HepG2 (cell line): ENCODE results near the gene SLC22A12. TPM values are rescaled to one million over a fixed set of nuclear protein-coding genes. Genes with fewer than 3 reads are reported as not detected.

Experiments
- ATAC-seq: fragments of 200-7000 bp; cut with Tn5 transposase; 3 replicates; pipeline ENCODE4 v1.9.1; 2020; ENCODE audit warnings: mild to moderate bottlenecking, moderate library complexity
- BruUV-seq: library from RNA; stranded (reverse); fragments of 400-500 nt; replicated peaks from 2 replicates; lab custom pipeline; 2021; lab: Mats Ljungman, UMichigan
- CTCF ChIA-PET: fragments of 300-600 bp; formaldehyde crosslinking; extraction: SDS; loops from one replicate; lab custom pipeline; 2021; ENCODE audit warnings: low total read pairs, inconsistent platforms, low intra/inter-chr PET ratio; lab: Yijun Ruan, JAX
- POLR2A ChIA-PET: fragments of 350-600 bp; sonication (Branson Sonifier 250); formaldehyde crosslinking; loops from one replicate; lab custom pipeline; 2020; ENCODE audit warnings: antibody characterized with exemption, inconsistent platforms; lab: Yijun Ruan, JAX
- DNase-seq: peaks from one replicate; pipeline ENCODE4 v3.0.0-alpha.2; 2015; ENCODE audit warnings: low spot score
- FAIRE-seq: peaks from 3 replicates; lab custom pipeline; 2011; peaks lifted over from hg19 to GRCh38; lab: Jason Lieb, UNC
- H2AFZ ChIP-seq: one replicate; pipeline ENCODE4 v1.6.1; 2011; ENCODE audit warnings: low read length, inconsistent platforms
- H3K27ac ChIP-seq: fragments of 300-600 bp; 3 replicates; pipeline ENCODE4 v1.8.0; 2011; ENCODE audit warnings: mixed run types, mild to moderate bottlenecking, mixed read lengths, low read length, inconsistent platforms; ENCODE audit not compliant: insufficient read depth; ENCODE audit errors: extremely low read length
- H3K27me3 ChIP-seq, 2 experiments: fragments of 200-600 bp in 1 of 2; 2 replicates in 1 of 2; 3 replicates in 1 of 2; pipeline versions ENCODE4 v1.6.0 to v1.8.0; 2011; ENCODE audit warnings: low read length in 2 of 2, mild to moderate bottlenecking in 2 of 2, moderate library complexity in 2 of 2, inconsistent platforms in 1 of 2; ENCODE audit not compliant: insufficient read depth in 2 of 2, control insufficient read depth in 1 of 2
- H3K36me3 ChIP-seq, 2 experiments: fragments of 200-600 bp in 1 of 2; replicated peaks in 1 of 2; 2 replicates in 1 of 2; 3 replicates in 1 of 2; pipeline versions ENCODE4 v1.5.1 to v1.8.0; 2011; ENCODE audit warnings: low read length in 2 of 2, inconsistent platforms in 1 of 2; ENCODE audit not compliant: insufficient read depth in 2 of 2, control insufficient read depth in 1 of 2
- H3K4me1 ChIP-seq: 2 replicates; pipeline ENCODE4 v1.5.1; 2012; ENCODE audit warnings: low read length, inconsistent platforms; ENCODE audit not compliant: insufficient read depth
- H3K4me2 ChIP-seq: 2 replicates; pipeline ENCODE4 v1.6.0; 2011; ENCODE audit warnings: low read depth, low read length, inconsistent platforms
- H3K4me3 ChIP-seq, 3 experiments: fragments of 200-600 bp in 1 of 3; sonication (generic), shearing (Covaris generic) in 1 of 3; replicated peaks in 1 of 3; 2 replicates each; pipeline ENCODE4 v1.5.1; 2011 to 2016; ENCODE audit warnings: low read length in 3 of 3, inconsistent platforms in 2 of 3, low read depth in 2 of 3, mild to moderate bottlenecking in 2 of 3, control low read depth in 1 of 3, mixed read lengths in 1 of 3; ENCODE audit not compliant: insufficient read depth in 1 of 3
- H3K79me2 ChIP-seq: one replicate; pipeline ENCODE4 v1.6.1; 2011; ENCODE audit warnings: low read length, inconsistent platforms; ENCODE audit not compliant: insufficient read depth
- H3K9ac ChIP-seq: 2 replicates; pipeline ENCODE4 v1.6.0; 2011; ENCODE audit warnings: mild to moderate bottlenecking, low read depth, low read length, inconsistent platforms; ENCODE audit not compliant: insufficient read depth
- H3K9me3 ChIP-seq: 2 replicates; pipeline ENCODE4 v1.5.1; 2012; ENCODE audit warnings: mild to moderate bottlenecking, low read length
- H4K20me1 ChIP-seq: 2 replicates; pipeline ENCODE4 v1.6.0; 2011; ENCODE audit warnings: inconsistent platforms, mild to moderate bottlenecking, low read length, moderate library complexity; ENCODE audit not compliant: insufficient read depth
- ASH2L ChIP-seq: fragments of 300-600, 200-600 bp; sonication (generic); IDR thresholded peaks from 2 replicates; pipeline ENCODE4 v1.7.0; 2017; ENCODE audit warnings: low read depth, mild to moderate bottlenecking, moderate library complexity, mixed read lengths, low read length; ENCODE audit not compliant: insufficient read length
- EP300 ChIP-seq, 3 experiments: sonication (generic) in 1 of 3; formaldehyde crosslinking in 1 of 3; IDR thresholded peaks; 2 replicates each; pipeline versions ENCODE4 v1.5.1 to v1.6.1; 2011 to 2020; ENCODE audit warnings: low read depth in 2 of 3, low read length in 2 of 3, borderline replicate concordance in 1 of 3, improper control_type of control experiment in 1 of 3, mild to moderate bottlenecking in 1 of 3, missing genetic modification reagents in 1 of 3, moderate library complexity in 1 of 3
- ISX ChIP-seq: sonication (generic); formaldehyde crosslinking; conservative IDR thresholded peaks from 2 replicates; pipeline ENCODE4 v1.5.0; 2020; ENCODE audit warnings: missing genetic modification reagents
- NONO ChIP-seq, 2 experiments: fragments of 450-650 bp in 1 of 2; sonication (generic) in 1 of 2; formaldehyde crosslinking in 1 of 2; IDR thresholded peaks in 1 of 2; conservative IDR thresholded peaks in 1 of 2; 2 replicates each; pipeline versions ENCODE4 v1.6.1 to v1.8.0; 2017 to 2022; ENCODE audit warnings: mild to moderate bottlenecking in 1 of 2, missing genetic modification reagents in 1 of 2, moderate library complexity in 1 of 2
- POGZ ChIP-seq: sonication (generic); formaldehyde crosslinking; IDR thresholded peaks from 2 replicates; pipeline ENCODE4 v1.4.0; 2020; ENCODE audit warnings: mild to moderate bottlenecking, missing genetic modification reagents
- RNF2 ChIP-seq: fragments of 450-650 bp; conservative IDR thresholded peaks from 2 replicates; pipeline ENCODE4 v1.6.1; 2016; ENCODE audit warnings: low read depth
- SNRNP70 ChIP-seq: fragments of 200-400 bp; formaldehyde crosslinking; IDR thresholded peaks from 2 replicates; pipeline ENCODE4 v1.6.1; 2017; ENCODE audit warnings: mild to moderate bottlenecking, low read depth, low read length, moderate library complexity
- THRA ChIP-seq: sonication (generic); formaldehyde crosslinking; IDR thresholded peaks from 2 replicates; pipeline ENCODE4 v1.4.0; 2020; ENCODE audit warnings: missing genetic modification reagents, borderline replicate concordance
- U2AF2 ChIP-seq: fragments of 200-400 bp; formaldehyde crosslinking; IDR thresholded peaks from 2 replicates; pipeline ENCODE4 v1.6.1; 2017; ENCODE audit warnings: low read depth, mild to moderate bottlenecking, low read length
- ZNF562 ChIP-seq: sonication (generic); formaldehyde crosslinking; IDR thresholded peaks from 2 replicates; pipeline ENCODE4 v1.8.0; 2022; ENCODE audit warnings: missing genetic modification reagents, borderline replicate concordance
- ZNF607 ChIP-seq: sonication (generic); formaldehyde crosslinking; IDR thresholded peaks from 2 replicates; pipeline ENCODE4 v1.5.1; 2020; ENCODE audit warnings: missing genetic modification reagents, mild to moderate bottlenecking, borderline replicate concordance
- WGBS: methylation state at CpG from one replicate; pipeline ENCODE4 v1.1.6; 2017; ENCODE audit warnings: low lambda C conversion rate; 5-methylcytosine and 5-hydroxymethylcytosine counted together
- in situ Hi-C: cut with HindIII; loops from 2 replicates; pipeline ENCODE4 v1.10.0; 2017; ENCODE audit warnings: low pct_unique_long_range_greater_than_20kb; ENCODE audit not compliant: extremely low pct_ligation_motif_present
- intact Hi-C: fragments of 100-400 bp; cut with micrococcal nuclease; formaldehyde crosslinking; loops from one replicate; pipeline ENCODE4 v1.10.0; 2022; ENCODE audit not compliant: unreplicated experiment
- polyA plus RNA-seq, 8 experiments: library from polyadenylated mRNA; depleted of rRNA in 3 of 8; stranded (reverse) in 7 of 8; unstranded in 1 of 8; fragments of >200 nt; fragmentation: Illumina TruSeq in 4 of 8; extraction: Trizol in 4 of 8; gene quantifications; 2 replicates each; pipeline versions ENCODE4 v1.2.1 to v1.2.3, GENCODE V29; 2011 to 2016; ENCODE audit warnings: low read depth in 4 of 8, missing spikeins in 1 of 8, mixed read lengths in 1 of 8; ENCODE audit not compliant: insufficient read depth in 1 of 8
- total RNA-seq, 5 experiments: library from RNA; depleted of rRNA; stranded (reverse); fragments of >200 nt; fragmentation: Illumina TruSeq; extraction: Trizol; gene quantifications; 2 replicates each; pipeline ENCODE4 v1.2.3, GENCODE V29; 2016; ENCODE audit warnings: low read depth in 1 of 5
- TF ChIP-seq, protein P1 (sequence below): sonication (generic); formaldehyde crosslinking; IDR thresholded peaks from 2 replicates; pipeline ENCODE4 v1.8.1; 2023; ENCODE audit warnings: missing genetic modification reagents, inconsistent platforms, borderline replicate concordance
- TF ChIP-seq, protein P2 (sequence below): sonication (generic); formaldehyde crosslinking; IDR thresholded peaks from 2 replicates; pipeline ENCODE4 v1.4.0; 2020; ENCODE audit warnings: low read depth, mild to moderate bottlenecking, missing genetic modification reagents
- TF ChIP-seq, protein P3 (sequence below): sonication (generic); formaldehyde crosslinking; IDR thresholded peaks from 2 replicates; pipeline ENCODE4 v1.8.0; 2022; ENCODE audit warnings: missing genetic modification reagents, mild to moderate bottlenecking, moderate library complexity, borderline replicate concordance

The SLC22A12 gene
- total and polyA plus RNA-seq, 2 of the 13 experiments (the other 11 are each of a cell fraction or from before 2014, with no cell fraction given), result not detected

DNA sequence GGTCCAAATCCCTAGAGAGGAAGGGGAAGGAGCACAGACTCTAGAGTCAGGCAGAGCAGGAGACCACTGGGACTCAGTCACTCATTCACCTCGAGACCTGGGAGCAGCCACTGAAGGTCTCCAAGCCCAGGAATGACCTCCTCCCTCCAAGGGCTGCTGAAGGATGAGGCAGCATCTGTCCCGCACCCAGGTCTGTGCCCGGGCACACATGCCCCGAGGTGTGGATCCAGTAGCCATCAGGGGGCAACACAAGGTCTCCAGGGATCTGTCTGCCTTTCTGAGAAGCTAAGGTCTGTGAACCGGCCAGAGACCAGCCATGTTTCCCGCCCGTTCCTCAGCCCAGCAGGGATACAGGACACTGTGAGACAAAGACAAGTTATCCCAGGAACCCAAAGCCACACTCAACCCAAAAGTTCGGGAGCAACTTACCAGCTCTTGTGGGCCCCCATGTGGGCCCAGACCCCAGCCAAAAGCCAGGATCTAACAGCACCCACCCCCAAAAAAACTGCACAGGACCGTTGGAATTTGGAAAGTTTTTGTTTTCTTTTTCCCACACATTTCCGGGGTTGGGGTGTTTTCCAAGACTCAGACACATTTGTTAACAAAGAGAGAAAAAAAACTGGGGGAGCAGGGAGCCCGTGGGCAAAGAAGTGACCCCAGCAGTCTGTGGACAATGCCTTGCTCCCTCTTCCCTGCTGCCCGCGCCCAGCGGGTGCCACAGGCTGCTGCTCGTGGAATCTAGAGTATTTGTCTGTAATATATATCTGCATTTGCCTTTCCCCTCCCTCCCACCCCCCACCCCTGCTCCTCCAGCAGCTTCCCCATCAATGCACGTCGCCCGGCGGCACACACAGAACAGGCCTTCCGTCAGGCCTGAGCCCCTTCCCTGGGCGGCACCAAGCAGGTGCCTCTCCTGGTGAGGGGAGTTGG is 14.9 kb downstream of the SLC22A12 start:
- ATAC-seq (no peak), DNase-seq (no peak), FAIRE-seq (no peak)
- no TSS peak for BruUV-seq
- H3K9ac ChIP-seq, result no peak overlapping the region
- H4K20me1 ChIP-seq, result no peaks in the 10 kb centered on the region
- H3K9me3 ChIP-seq, result no peaks in the 10 kb centered on the region
- no peak overlapping the region for H3K4me2 ChIP-seq
- POLR2A ChIA-PET, result interaction anchor here (0.6 kb wide), 1 partner anchor 560 kb away, joined by 4 read pairs; no protein-coding TSS in a partner anchor
- H3K27ac ChIP-seq, result no peak overlapping the region
- peaks cover 9 to 37% of the 10 kb centered on the region in 2 experiments; a peak in 2 of 5 replicates for H3K27me3 ChIP-seq
- H3K4me1 ChIP-seq, result peaks cover 11% of the 10 kb centered on the region; the same call in 1 of the 2 replicates
- in situ Hi-C loops, result no loop called here
- CTCF ChIA-PET, result no interaction called here
- intact Hi-C loops, result no loop called here
- no peak overlapping the region for H3K4me3 ChIP-seq
- no peaks in the 10 kb centered on the region for H3K79me2 ChIP-seq
- H2AFZ ChIP-seq, result no peak overlapping the region
- no peaks in the 10 kb centered on the region for H3K36me3 ChIP-seq
- WGBS, result 47% methylated on average over 14 of the region's 21 CpGs
- TF ChIP-seq NONO (IDR thresholded peaks at IDR 0.05), result no peak
- no peak for TF ChIP-seq NONO (CRISPR knock-in tag; conservative IDR thresholded peaks at IDR 0.05)
- TF ChIP-seq, protein P1, sequence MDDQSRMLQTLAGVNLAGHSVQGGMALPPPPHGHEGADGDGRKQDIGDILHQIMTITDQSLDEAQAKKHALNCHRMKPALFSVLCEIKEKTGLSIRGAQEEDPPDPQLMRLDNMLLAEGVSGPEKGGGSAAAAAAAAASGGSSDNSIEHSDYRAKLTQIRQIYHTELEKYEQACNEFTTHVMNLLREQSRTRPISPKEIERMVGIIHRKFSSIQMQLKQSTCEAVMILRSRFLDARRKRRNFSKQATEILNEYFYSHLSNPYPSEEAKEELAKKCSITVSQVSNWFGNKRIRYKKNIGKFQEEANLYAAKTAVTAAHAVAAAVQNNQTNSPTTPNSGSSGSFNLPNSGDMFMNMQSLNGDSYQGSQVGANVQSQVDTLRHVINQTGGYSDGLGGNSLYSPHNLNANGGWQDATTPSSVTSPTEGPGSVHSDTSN (CRISPR knock-in tag), result no peak
- no peak for TF ChIP-seq POGZ (CRISPR knock-in tag)
- no peak for TF ChIP-seq ZNF562 (CRISPR knock-in tag)
- TF ChIP-seq, protein P2, sequence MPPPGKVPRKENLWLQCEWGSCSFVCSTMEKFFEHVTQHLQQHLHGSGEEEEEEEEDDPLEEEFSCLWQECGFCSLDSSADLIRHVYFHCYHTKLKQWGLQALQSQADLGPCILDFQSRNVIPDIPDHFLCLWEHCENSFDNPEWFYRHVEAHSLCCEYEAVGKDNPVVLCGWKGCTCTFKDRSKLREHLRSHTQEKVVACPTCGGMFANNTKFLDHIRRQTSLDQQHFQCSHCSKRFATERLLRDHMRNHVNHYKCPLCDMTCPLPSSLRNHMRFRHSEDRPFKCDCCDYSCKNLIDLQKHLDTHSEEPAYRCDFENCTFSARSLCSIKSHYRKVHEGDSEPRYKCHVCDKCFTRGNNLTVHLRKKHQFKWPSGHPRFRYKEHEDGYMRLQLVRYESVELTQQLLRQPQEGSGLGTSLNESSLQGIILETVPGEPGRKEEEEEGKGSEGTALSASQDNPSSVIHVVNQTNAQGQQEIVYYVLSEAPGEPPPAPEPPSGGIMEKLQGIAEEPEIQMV, result no peak
- no peak for TF ChIP-seq EP300 (IDR thresholded peaks at IDR 0.05; ENCODE audit: low read depth in 2 of 2, low read length in 2 of 2)
- no peak for TF ChIP-seq EP300 (CRISPR knock-in tag; IDR thresholded peaks at IDR 0.05; ENCODE audit: borderline replicate concordance)
- no peak for TF ChIP-seq U2AF2
- TF ChIP-seq ISX (CRISPR knock-in tag), result no peak
- no peak for TF ChIP-seq ASH2L
- TF ChIP-seq THRA (CRISPR knock-in tag), result no peak
- TF ChIP-seq SNRNP70, result no peak
- no peak for TF ChIP-seq ZNF607
- no peak for TF ChIP-seq RNF2
- TF ChIP-seq, protein P3, sequence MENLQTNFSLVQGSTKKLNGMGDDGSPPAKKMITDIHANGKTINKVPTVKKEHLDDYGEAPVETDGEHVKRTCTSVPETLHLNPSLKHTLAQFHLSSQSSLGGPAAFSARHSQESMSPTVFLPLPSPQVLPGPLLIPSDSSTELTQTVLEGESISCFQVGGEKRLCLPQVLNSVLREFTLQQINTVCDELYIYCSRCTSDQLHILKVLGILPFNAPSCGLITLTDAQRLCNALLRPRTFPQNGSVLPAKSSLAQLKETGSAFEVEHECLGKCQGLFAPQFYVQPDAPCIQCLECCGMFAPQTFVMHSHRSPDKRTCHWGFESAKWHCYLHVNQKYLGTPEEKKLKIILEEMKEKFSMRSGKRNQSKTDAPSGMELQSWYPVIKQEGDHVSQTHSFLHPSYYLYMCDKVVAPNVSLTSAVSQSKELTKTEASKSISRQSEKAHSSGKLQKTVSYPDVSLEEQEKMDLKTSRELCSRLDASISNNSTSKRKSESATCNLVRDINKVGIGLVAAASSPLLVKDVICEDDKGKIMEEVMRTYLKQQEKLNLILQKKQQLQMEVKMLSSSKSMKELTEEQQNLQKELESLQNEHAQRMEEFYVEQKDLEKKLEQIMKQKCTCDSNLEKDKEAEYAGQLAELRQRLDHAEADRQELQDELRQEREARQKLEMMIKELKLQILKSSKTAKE (CRISPR knock-in tag), result no peak
